CD4-positive, alpha-beta T cell (primary cell): ENCODE results near the gene DLX6. TPM values are rescaled to one million over a fixed set of nuclear protein-coding genes. Genes with fewer than 3 reads are reported as not detected.

Experiments used
- ATAC-seq: fragments of 200-7000 bp; cut with Tn5 transposase; one replicate; pipeline ENCODE4 v1.10.0; 2022; ENCODE audit warnings: mild to moderate bottlenecking; ENCODE audit not compliant: poor library complexity
- CTCF ChIA-PET: fragments of 350-600 bp; sonication (Branson Sonifier 250); formaldehyde crosslinking; loops from one replicate; lab custom pipeline; 2021; ENCODE audit warnings: antibody characterized with exemption, inconsistent platforms; lab: Charles Lee
- POLR2A ChIA-PET: fragments of 350-600 bp; sonication (Branson Sonifier 250); formaldehyde crosslinking; loops from one replicate; lab custom pipeline; 2021; ENCODE audit warnings: antibody characterized with exemption, inconsistent platforms; lab: Charles Lee
- DNase-seq, 14 experiments: peaks; one replicate each; pipeline ENCODE4 v3.0.0-alpha.2; 2013 to 2020; ENCODE audit warnings: mixed read lengths in 2 of 14
- H3K27ac ChIP-seq, 2 donors: one replicate each; pipeline versions ENCODE4 v1.5.1 to v1.7.0; 2013; ENCODE audit warnings: low read length in 2 of 2, low read depth in 1 of 2, mild to moderate bottlenecking in 1 of 2
- H3K27me3 ChIP-seq, 2 experiments: 1 replicate in 1 of 2; 2 replicates in 1 of 2; pipeline versions ENCODE4 v1.6.1 to v1.7.0; 2013; ENCODE audit warnings: low read length in 2 of 2, control low read depth in 1 of 2, mild to moderate bottlenecking in 1 of 2, moderate library complexity in 1 of 2; ENCODE audit not compliant: insufficient read depth in 2 of 2, control insufficient read depth in 1 of 2
- H3K36me3 ChIP-seq: one replicate; pipeline ENCODE4 v1.6.1; 2013; ENCODE audit warnings: low read length, control low read depth; ENCODE audit not compliant: insufficient read depth
- H3K4me1 ChIP-seq: one replicate; pipeline ENCODE4 v1.6.1; 2013; ENCODE audit warnings: low read length, control low read depth; ENCODE audit not compliant: insufficient read depth
- H3K4me3 ChIP-seq: one replicate; pipeline ENCODE4 v1.5.1; 2013; ENCODE audit warnings: mild to moderate bottlenecking, low read length, moderate library complexity
- H3K9me3 ChIP-seq, 2 experiments: 1 replicate in 1 of 2; 2 replicates in 1 of 2; pipeline versions ENCODE4 v1.6.1 to v1.7.0; 2013; ENCODE audit warnings: low read length in 2 of 2, mild to moderate bottlenecking in 2 of 2, control low read depth in 1 of 2, moderate library complexity in 1 of 2; ENCODE audit not compliant: control insufficient read depth in 1 of 2, insufficient read depth in 1 of 2
- H3K27ac Mint-ChIP-seq: one replicate; pipeline ENCODE4 v1.8.0; 2020; ENCODE audit warnings: mixed read lengths
- H3K27me3 Mint-ChIP-seq: one replicate; pipeline ENCODE4 v1.8.0; 2021; ENCODE audit warnings: mixed read lengths
- H3K36me3 Mint-ChIP-seq: one replicate; pipeline ENCODE4 v1.8.0; 2021; ENCODE audit warnings: low read depth, mixed read lengths
- H3K4me1 Mint-ChIP-seq: one replicate; pipeline ENCODE4 v1.8.0; 2021; ENCODE audit warnings: low read depth, mixed read lengths
- H3K4me3 Mint-ChIP-seq: one replicate; pipeline ENCODE4 v1.8.0; 2020; ENCODE audit warnings: mild to moderate bottlenecking, mixed read lengths
- H3K9me3 Mint-ChIP-seq: one replicate; pipeline ENCODE4 v1.8.0; 2020; ENCODE audit warnings: mixed read lengths
- CTCF ChIP-seq: fragments of 200-600 bp; IDR thresholded peaks from one replicate; pipeline ENCODE4 v1.8.0; 2022; ENCODE audit warnings: antibody characterized with exemption, mild to moderate bottlenecking
- intact Hi-C, 2 experiments: fragments of 100-400 bp; cut with DNase I in 1 of 2; cut with micrococcal nuclease in 1 of 2; formaldehyde crosslinking; loops; one replicate each; pipeline versions ENCODE4 v1.15.1 to v1.9.0; 2023 to 2025; cut with DNase I, micrococcal nuclease
- total RNA-seq, 174 experiments: library from RNA in 2 of 174; stranded (reverse) in 2 of 174; gene quantifications; one replicate each; pipeline ENCODE4 v1.2.3 and lab custom pipeline; 2021 to 2026

DLX6 gene
- total RNA-seq, 2 experiments from 2014 or later = not detected

- H3K4me1 Mint-ChIP-seq = no peaks in the 10 kb centered on the region
- intact Hi-C loops = no loop called here
- CTCF ChIA-PET = no interaction called here
These were observed 6.6 kb upstream of the DLX6 start for GRCh38 chr7:96998744-96999143.

GRCh38 chr7:97001221-97001620 lies 4.1 kb upstream of the DLX6 start:
- peaks cover 87 to 93% of the 10 kb centered on the region in 2 experiments for H3K27me3 ChIP-seq
- no peak overlapping the region for H3K4me3 ChIP-seq
- no peak for ATAC-seq
- peaks cover 0 to 59% of the 10 kb centered on the region in 2 experiments for H3K9me3 ChIP-seq
- H3K27me3 Mint-ChIP-seq = peaks cover 98% of the 10 kb centered on the region
- H3K36me3 ChIP-seq = no peaks in the 10 kb centered on the region
- H3K27ac Mint-ChIP-seq = no peak overlapping the region
- peaks cover 20% of the 10 kb centered on the region for H3K4me1 ChIP-seq
- no peaks in the 10 kb centered on the region for H3K36me3 Mint-ChIP-seq
- H3K4me1 Mint-ChIP-seq = peaks cover 20% of the 10 kb centered on the region
- H3K4me3 Mint-ChIP-seq = no peak overlapping the region
- POLR2A ChIA-PET = no interaction called here
- H3K9me3 Mint-ChIP-seq = peaks cover 4% of the 10 kb centered on the region
- DNase-seq = no peak
- intact Hi-C loops = no loop called here
- H3K27ac ChIP-seq = no peak overlapping the region
- TF ChIP-seq CTCF = no peak
- CTCF ChIA-PET = no interaction called here

More at GRCh38 chr7:96998744-96999143, 6.6 kb upstream of the DLX6 start:
- Histone ChIP-seq H3K27ac (no peak overlapping the region), H3K4me1 (peaks cover 3% of the 10 kb centered on the region), H3K9me3 (peaks cover 0 to 54% of the 10 kb centered on the region in 2 experiments), H3K36me3 (no peaks in the 10 kb centered on the region), H3K27me3 (peaks cover 88 to 99% of the 10 kb centered on the region in 2 experiments), H3K4me3 (no peak overlapping the region)
- Mint-ChIP-seq H3K27me3 (peaks cover 97% of the 10 kb centered on the region), H3K36me3 (no peaks in the 10 kb centered on the region), H3K9me3 (peaks cover 4% of the 10 kb centered on the region), H3K4me3 (no peak overlapping the region), H3K27ac (no peak overlapping the region)
- no peak for ATAC-seq
- TF ChIP-seq CTCF = no peak
- no peak for DNase-seq
- POLR2A ChIA-PET = no interaction called here

- Mint-ChIP-seq H3K27ac (no peak overlapping the region), H3K4me3 (no peak overlapping the region), H3K27me3 (peaks cover 97% of the 10 kb centered on the region), H3K36me3 (no peaks in the 10 kb centered on the region), H3K9me3 (peaks cover 4% of the 10 kb centered on the region), H3K4me1 (peaks cover 26% of the 10 kb centered on the region)
- TF ChIP-seq CTCF = no peak
- no peaks in the 10 kb centered on the region for H3K36me3 ChIP-seq
- no peak overlapping the region for H3K4me3 ChIP-seq
- DNase-seq = no peak
- peaks cover 0 to 60% of the 10 kb centered on the region in 2 experiments for H3K9me3 ChIP-seq
- peaks cover 86 to 91% of the 10 kb centered on the region in 2 experiments for H3K27me3 ChIP-seq
- no peak for ATAC-seq
- no peak overlapping the region for H3K27ac ChIP-seq
- peaks cover 25% of the 10 kb centered on the region for H3K4me1 ChIP-seq
- ChIA-PET POLR2A (no interaction called here), CTCF (no interaction called here)
- intact Hi-C loops = no loop called here
These were observed 3.4 kb upstream of the DLX6 start for GRCh38 chr7:97001656-97002554.
